ENCODE data around the gene MAP1S. TPM values are rescaled to one million over a fixed set of nuclear protein-coding genes. Genes with fewer than 3 reads are reported as not detected.

The MAP1S gene
- 65.6 and 80.5 TPM in 2 replicates for total RNA-seq

- TF ChIP-seq CTCF (IDR thresholded peaks at IDR 0.05) = no peak
- peak; percentile 74 for DNase-seq
These were observed at the start of gene MAP1S for GRCh38 chr19:17718947-17719711. Gene MAP1S, plus strand, starts transcription at chr19:17719480. Its CDS starts 23 bp downstream, at chr19:17719503.

GRCh38 chr19:17671906-17672305 is 47.4 kb upstream of the MAP1S start:
- Mint-ChIP-seq H3K4me1 (no peaks in the 10 kb centered on the region), H3K27me3 (peaks cover 6% of the 10 kb centered on the region), H3K36me3 (ENCODE audit: low read depth) (no peaks in the 10 kb centered on the region), H3K9me3 (peaks cover 2% of the 10 kb centered on the region), H3K4me3 (no peak overlapping the region), H3K27ac (no peak overlapping the region)
- intact Hi-C loops (cut with micrococcal nuclease) = no loop called here
- DNase-seq = no peak
- no peak for ATAC-seq (ENCODE audit: low read depth)
- no peak for TF ChIP-seq CTCF (IDR thresholded peaks at IDR 0.05)
- ChIA-PET CTCF (no interaction called here), POLR2A (no interaction called here)

More at GRCh38 chr19:17718947-17719711, at the start of gene MAP1S:
- Mint-ChIP-seq H3K27ac (peak within 1 kb of the TSS; percentile 77), H3K36me3 (ENCODE audit: low read depth) (peaks cover 28% of the 10 kb centered on the region), H3K27me3 (no peaks in the 10 kb centered on the region), H3K4me1 (peaks cover 38% of the 10 kb centered on the region), H3K9me3 (no peaks in the 10 kb centered on the region), H3K4me3 (peak within 1 kb of the TSS; percentile 89)
- ChIA-PET CTCF (interaction anchor here (0.5 to 2.9 kb wide), 6 partner anchors 16 to 140 kb away, joined by 3 to 14 read pairs (median 4); partner anchors contain the start of gene RPL18A), POLR2A (interaction anchor here (0.5 to 4.0 kb wide), 13 partner anchors 8 to 140 kb away, joined by 3 to 29 read pairs (median 6); partner anchors contain the start of genes FCHO1 and RPL18A)
- peak; percentile 91 for ATAC-seq (ENCODE audit: low read depth)
- intact Hi-C loops (cut with micrococcal nuclease) = loop anchor here (1.0 kb wide), 4 partner anchors 28 to 57 kb away; partner anchors contain the start of gene FCHO1

- intact Hi-C loops (cut with micrococcal nuclease) = no loop called here
- DNase-seq (no peak), ATAC-seq (ENCODE audit: low read depth) (no peak)
- H3K27ac Mint-ChIP-seq = no peak overlapping the region
- ChIA-PET POLR2A (no interaction called here), CTCF (interaction anchor here (0.7 kb wide), 1 partner anchor 282 kb away, joined by 3 read pairs; no protein-coding TSS in a partner anchor)
- TF ChIP-seq CTCF (IDR thresholded peaks at IDR 0.05) = no peak
- H3K36me3 Mint-ChIP-seq (ENCODE audit: low read depth) = no peaks in the 10 kb centered on the region
- no peak overlapping the region for H3K4me3 Mint-ChIP-seq
- peaks cover 16% of the 10 kb centered on the region for H3K27me3 Mint-ChIP-seq
- H3K9me3 Mint-ChIP-seq = peaks cover 2% of the 10 kb centered on the region
- H3K4me1 Mint-ChIP-seq = no peaks in the 10 kb centered on the region
These were observed 45.1 kb upstream of the MAP1S start for GRCh38 chr19:17673937-17674799.

- Mint-ChIP-seq H3K4me3 (no peak overlapping the region), H3K9me3 (peaks cover 2% of the 10 kb centered on the region), H3K36me3 (ENCODE audit: low read depth) (no peaks in the 10 kb centered on the region), H3K27me3 (peaks cover 31% of the 10 kb centered on the region), H3K27ac (no peak overlapping the region), H3K4me1 (peaks cover 14% of the 10 kb centered on the region)
- DNase-seq (no peak), ATAC-seq (ENCODE audit: low read depth) (no peak)
- intact Hi-C loops (cut with micrococcal nuclease) = no loop called here
- no peak for TF ChIP-seq CTCF (IDR thresholded peaks at IDR 0.05)
- CTCF ChIA-PET = no interaction called here
- POLR2A ChIA-PET = no interaction called here
These were observed 43.0 kb upstream of the MAP1S start for GRCh38 chr19:17676295-17676694.

GRCh38 chr19:17677002-17677401 is 42.3 kb upstream of the MAP1S start:
- ATAC-seq (ENCODE audit: low read depth) (no peak), DNase-seq (no peak)
- no peak overlapping the region for H3K4me3 Mint-ChIP-seq
- TF ChIP-seq CTCF (IDR thresholded peaks at IDR 0.05) = no peak
- H3K27ac Mint-ChIP-seq = no peak overlapping the region
- CTCF ChIA-PET = no interaction called here
- peaks cover under 1% of the 10 kb centered on the region for H3K9me3 Mint-ChIP-seq
- H3K27me3 Mint-ChIP-seq = peaks cover 33% of the 10 kb centered on the region
- POLR2A ChIA-PET = interaction anchor here (0.7 kb wide), 1 partner anchor 16 kb away, joined by 3 read pairs; no protein-coding TSS in a partner anchor
- intact Hi-C loops (cut with micrococcal nuclease) = no loop called here
- H3K36me3 Mint-ChIP-seq (ENCODE audit: low read depth) = no peaks in the 10 kb centered on the region
- peaks cover 14% of the 10 kb centered on the region for H3K4me1 Mint-ChIP-seq

All from activated B cell treated with CpG ODN at 0.5 μM for 24 hours (primary cell).